ENCODE data around the gene AHCYL2.

AHCYL2 gene

DNA sequence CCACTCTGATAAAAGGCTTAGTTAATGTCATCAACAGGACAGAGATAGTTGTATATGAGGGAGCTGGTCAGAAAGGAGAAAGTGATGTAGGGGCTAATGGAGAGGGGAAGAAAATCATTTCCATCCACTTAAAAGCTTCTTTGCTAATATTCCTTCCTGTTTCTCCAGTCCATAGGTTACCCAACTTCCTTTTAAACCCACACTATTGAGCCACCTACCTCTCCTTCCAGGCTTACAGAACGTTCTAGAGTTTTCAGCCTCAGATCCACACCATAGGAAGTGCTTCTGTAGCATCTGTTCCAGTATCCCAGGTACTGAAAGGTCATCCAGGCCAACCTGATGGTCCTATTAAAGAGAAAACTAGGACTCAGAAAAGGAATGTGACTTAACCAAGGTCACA lies 237.6 kb downstream of the AHCYL2 start:
- TF ChIP-seq POLR2AphosphoS5 (IDR thresholded peaks at IDR 0.05; ENCODE audit: low read depth, low read length) (no peak), FOXP2 (optimal IDR thresholded peaks at IDR 0.05; ENCODE audit: borderline replicate concordance, extremely low read depth, extremely low read length, insufficient read depth) (no peak), TAF1 (IDR thresholded peaks at IDR 0.05; ENCODE audit: borderline replicate concordance, insufficient read depth, low read length) (no peak), SIN3A (IDR thresholded peaks at IDR 0.05; ENCODE audit: borderline replicate concordance, insufficient read depth, low read length) (no peak)
- TF ChIP-seq, protein P1, sequence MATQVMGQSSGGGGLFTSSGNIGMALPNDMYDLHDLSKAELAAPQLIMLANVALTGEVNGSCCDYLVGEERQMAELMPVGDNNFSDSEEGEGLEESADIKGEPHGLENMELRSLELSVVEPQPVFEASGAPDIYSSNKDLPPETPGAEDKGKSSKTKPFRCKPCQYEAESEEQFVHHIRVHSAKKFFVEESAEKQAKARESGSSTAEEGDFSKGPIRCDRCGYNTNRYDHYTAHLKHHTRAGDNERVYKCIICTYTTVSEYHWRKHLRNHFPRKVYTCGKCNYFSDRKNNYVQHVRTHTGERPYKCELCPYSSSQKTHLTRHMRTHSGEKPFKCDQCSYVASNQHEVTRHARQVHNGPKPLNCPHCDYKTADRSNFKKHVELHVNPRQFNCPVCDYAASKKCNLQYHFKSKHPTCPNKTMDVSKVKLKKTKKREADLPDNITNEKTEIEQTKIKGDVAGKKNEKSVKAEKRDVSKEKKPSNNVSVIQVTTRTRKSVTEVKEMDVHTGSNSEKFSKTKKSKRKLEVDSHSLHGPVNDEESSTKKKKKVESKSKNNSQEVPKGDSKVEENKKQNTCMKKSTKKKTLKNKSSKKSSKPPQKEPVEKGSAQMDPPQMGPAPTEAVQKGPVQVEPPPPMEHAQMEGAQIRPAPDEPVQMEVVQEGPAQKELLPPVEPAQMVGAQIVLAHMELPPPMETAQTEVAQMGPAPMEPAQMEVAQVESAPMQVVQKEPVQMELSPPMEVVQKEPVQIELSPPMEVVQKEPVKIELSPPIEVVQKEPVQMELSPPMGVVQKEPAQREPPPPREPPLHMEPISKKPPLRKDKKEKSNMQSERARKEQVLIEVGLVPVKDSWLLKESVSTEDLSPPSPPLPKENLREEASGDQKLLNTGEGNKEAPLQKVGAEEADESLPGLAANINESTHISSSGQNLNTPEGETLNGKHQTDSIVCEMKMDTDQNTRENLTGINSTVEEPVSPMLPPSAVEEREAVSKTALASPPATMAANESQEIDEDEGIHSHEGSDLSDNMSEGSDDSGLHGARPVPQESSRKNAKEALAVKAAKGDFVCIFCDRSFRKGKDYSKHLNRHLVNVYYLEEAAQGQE (IDR thresholded peaks at IDR 0.05; ENCODE audit: insufficient read depth in 1 of 2, low read depth in 2 of 2, low read length in 2 of 2) = no peak

DNA sequence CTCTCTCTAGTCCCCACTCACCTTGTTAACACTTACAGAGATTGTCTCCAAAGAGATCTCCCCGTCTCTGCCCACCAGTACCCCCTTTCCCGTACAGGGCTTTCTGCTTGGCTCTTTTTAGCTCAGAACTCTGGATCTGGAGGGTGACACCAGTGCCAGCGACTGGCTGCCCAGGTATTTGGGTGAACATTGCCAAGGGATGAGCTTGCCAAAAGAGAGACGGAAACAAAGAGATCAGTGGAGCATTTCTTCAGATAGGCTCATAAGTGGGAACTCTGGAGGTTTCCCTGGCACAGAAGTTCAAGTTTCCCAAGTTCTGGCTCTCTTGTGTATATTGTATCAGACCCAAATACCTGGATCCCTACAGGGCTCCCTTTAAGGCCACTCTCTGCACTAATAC lies 239.4 kb downstream of the AHCYL2 start:
- TF ChIP-seq POLR2AphosphoS5 (IDR thresholded peaks at IDR 0.05; ENCODE audit: low read depth, low read length) (no peak), FOXP2 (optimal IDR thresholded peaks at IDR 0.05; ENCODE audit: borderline replicate concordance, extremely low read depth, extremely low read length, insufficient read depth) (no peak), SIN3A (IDR thresholded peaks at IDR 0.05; ENCODE audit: borderline replicate concordance, insufficient read depth, low read length) (no peak), TAF1 (IDR thresholded peaks at IDR 0.05; ENCODE audit: borderline replicate concordance, insufficient read depth, low read length) (no peak)
- TF ChIP-seq, protein P1 (IDR thresholded peaks at IDR 0.05; ENCODE audit: insufficient read depth in 1 of 2, low read depth in 2 of 2, low read length in 2 of 2) = no peak

GRCh38 chr7:129465080-129465479 lies 240.2 kb downstream of the AHCYL2 start:
- no peak for TF ChIP-seq SIN3A (IDR thresholded peaks at IDR 0.05; ENCODE audit: borderline replicate concordance, insufficient read depth, low read length)
- TF ChIP-seq, protein P1 (IDR thresholded peaks at IDR 0.05; ENCODE audit: insufficient read depth in 1 of 2, low read depth in 2 of 2, low read length in 2 of 2) = no peak
- TF ChIP-seq POLR2AphosphoS5 (IDR thresholded peaks at IDR 0.05; ENCODE audit: low read depth, low read length) = no peak
- no peak for TF ChIP-seq TAF1 (IDR thresholded peaks at IDR 0.05; ENCODE audit: borderline replicate concordance, insufficient read depth, low read length)
- no peak for TF ChIP-seq FOXP2 (optimal IDR thresholded peaks at IDR 0.05; ENCODE audit: borderline replicate concordance, extremely low read depth, extremely low read length, insufficient read depth)

DNA sequence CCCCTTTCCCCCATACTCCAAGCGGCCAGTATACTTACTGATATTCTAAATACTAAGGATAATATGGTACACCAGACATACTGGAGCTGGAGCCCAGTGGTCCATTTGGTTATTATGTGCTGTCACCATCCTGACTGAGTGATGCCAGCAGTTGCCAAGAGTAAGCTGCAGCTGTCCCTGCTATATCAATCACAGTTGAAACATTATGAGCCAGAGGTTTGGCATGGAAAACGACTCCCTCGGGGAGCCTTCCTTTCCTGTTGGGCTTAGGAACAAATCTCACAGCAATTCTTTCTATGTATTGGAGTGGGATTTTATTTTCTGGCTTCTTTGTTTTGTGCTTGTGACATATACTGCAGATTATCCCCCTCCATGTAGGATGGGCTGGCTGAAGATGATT lies 242.0 kb downstream of the AHCYL2 start:
- TF ChIP-seq SIN3A (IDR thresholded peaks at IDR 0.05; ENCODE audit: borderline replicate concordance, insufficient read depth, low read length) (no peak), POLR2AphosphoS5 (IDR thresholded peaks at IDR 0.05; ENCODE audit: low read depth, low read length) (no peak), FOXP2 (optimal IDR thresholded peaks at IDR 0.05; ENCODE audit: borderline replicate concordance, extremely low read depth, extremely low read length, insufficient read depth) (no peak), TAF1 (IDR thresholded peaks at IDR 0.05; ENCODE audit: borderline replicate concordance, insufficient read depth, low read length) (no peak)
- TF ChIP-seq, protein P1 (IDR thresholded peaks at IDR 0.05; ENCODE audit: insufficient read depth in 1 of 2, low read depth in 2 of 2, low read length in 2 of 2) = no peak

GRCh38 chr7:129468087-129468486 lies 243.3 kb downstream of the AHCYL2 start:
- no peak for TF ChIP-seq SIN3A (IDR thresholded peaks at IDR 0.05; ENCODE audit: borderline replicate concordance, insufficient read depth, low read length)
- no peak for TF ChIP-seq FOXP2 (optimal IDR thresholded peaks at IDR 0.05; ENCODE audit: borderline replicate concordance, extremely low read depth, extremely low read length, insufficient read depth)
- TF ChIP-seq TAF1 (IDR thresholded peaks at IDR 0.05; ENCODE audit: borderline replicate concordance, insufficient read depth, low read length) = no peak

All from PFSK-1 (cell line).